Measurements from ENCODE around the gene SORL1. TPM values are rescaled to one million over a fixed set of nuclear protein-coding genes. Genes with fewer than 3 reads are reported as not detected.

Gene SORL1
- total RNA-seq, 1 donor from 2014 or later, result 7.1 TPM

DNA sequence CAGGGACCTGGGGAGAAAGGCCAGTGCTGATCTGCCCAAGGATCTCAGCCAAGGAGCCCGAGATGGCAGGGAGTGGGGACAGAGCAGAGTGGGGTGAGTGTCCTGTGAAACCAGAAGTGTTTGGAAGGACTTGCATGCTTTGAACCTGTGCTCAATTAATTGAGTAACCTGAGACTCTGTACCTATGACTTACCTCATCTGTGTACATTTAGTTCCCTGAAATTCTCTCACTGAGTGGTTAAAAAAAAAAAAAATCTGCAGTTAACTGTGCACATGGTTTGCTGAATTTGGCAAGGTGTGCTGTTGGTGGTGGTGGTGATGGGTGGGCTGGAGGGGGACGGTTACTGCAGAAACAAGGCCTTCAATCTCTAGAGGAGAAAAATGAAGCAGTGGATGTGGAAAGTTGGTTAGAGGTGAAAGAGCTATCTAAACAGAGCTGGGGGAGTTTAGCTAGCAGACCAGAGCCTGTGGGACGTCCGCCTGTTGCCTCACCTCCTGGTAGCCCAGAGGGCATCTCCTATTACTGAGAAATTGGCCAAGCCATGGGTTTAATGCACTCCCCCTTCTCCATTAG, 8.9 kb downstream of the SORL1 start:
- DNase-seq, result no peak
- Histone ChIP-seq H3K27ac (replicated peaks) (no peak overlapping the region), H3K4me3 (no peak overlapping the region), H3K36me3 (no peaks in the 10 kb centered on the region), H3K27me3 (ENCODE audit: low read depth) (no peaks in the 10 kb centered on the region), H3K9me3 (replicated peaks) (no peaks in the 10 kb centered on the region), H3K4me1 (peaks cover 23% of the 10 kb centered on the region)
- intact Hi-C loops (cut with micrococcal nuclease), result no loop called here
- TF ChIP-seq, protein P1, sequence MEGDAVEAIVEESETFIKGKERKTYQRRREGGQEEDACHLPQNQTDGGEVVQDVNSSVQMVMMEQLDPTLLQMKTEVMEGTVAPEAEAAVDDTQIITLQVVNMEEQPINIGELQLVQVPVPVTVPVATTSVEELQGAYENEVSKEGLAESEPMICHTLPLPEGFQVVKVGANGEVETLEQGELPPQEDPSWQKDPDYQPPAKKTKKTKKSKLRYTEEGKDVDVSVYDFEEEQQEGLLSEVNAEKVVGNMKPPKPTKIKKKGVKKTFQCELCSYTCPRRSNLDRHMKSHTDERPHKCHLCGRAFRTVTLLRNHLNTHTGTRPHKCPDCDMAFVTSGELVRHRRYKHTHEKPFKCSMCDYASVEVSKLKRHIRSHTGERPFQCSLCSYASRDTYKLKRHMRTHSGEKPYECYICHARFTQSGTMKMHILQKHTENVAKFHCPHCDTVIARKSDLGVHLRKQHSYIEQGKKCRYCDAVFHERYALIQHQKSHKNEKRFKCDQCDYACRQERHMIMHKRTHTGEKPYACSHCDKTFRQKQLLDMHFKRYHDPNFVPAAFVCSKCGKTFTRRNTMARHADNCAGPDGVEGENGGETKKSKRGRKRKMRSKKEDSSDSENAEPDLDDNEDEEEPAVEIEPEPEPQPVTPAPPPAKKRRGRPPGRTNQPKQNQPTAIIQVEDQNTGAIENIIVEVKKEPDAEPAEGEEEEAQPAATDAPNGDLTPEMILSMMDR (IDR thresholded peaks at IDR 0.05; ENCODE audit: borderline replicate concordance), result no peak

DNA sequence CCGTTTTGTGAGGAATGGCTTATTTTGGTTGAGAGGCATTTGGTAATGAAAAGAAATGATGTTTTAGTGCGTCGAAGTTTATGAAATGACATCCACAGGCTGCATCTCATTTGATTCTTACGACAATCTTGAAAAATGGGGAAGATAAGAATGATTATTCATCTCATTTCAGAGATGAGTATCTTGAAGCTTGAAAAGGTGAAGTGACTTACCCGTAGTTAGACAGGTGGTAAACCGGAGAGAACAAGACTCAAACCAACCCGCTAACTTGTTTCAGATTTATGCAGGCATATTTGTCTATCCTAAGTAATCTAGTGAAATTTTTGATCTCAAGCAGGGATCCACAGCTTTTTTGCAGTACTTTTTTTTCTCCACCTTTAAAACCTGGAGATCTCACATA, 9.7 kb downstream of the SORL1 start:
- Histone ChIP-seq H3K4me1 (peaks cover 31% of the 10 kb centered on the region), H3K27ac (replicated peaks) (no peak overlapping the region), H3K4me3 (no peak overlapping the region), H3K9me3 (replicated peaks) (no peaks in the 10 kb centered on the region), H3K36me3 (no peaks in the 10 kb centered on the region), H3K27me3 (ENCODE audit: low read depth) (no peaks in the 10 kb centered on the region)
- intact Hi-C loops (cut with micrococcal nuclease), result no loop called here
- DNase-seq, result no peak
- TF ChIP-seq, protein P1 (IDR thresholded peaks at IDR 0.05; ENCODE audit: borderline replicate concordance), result no peak

DNA sequence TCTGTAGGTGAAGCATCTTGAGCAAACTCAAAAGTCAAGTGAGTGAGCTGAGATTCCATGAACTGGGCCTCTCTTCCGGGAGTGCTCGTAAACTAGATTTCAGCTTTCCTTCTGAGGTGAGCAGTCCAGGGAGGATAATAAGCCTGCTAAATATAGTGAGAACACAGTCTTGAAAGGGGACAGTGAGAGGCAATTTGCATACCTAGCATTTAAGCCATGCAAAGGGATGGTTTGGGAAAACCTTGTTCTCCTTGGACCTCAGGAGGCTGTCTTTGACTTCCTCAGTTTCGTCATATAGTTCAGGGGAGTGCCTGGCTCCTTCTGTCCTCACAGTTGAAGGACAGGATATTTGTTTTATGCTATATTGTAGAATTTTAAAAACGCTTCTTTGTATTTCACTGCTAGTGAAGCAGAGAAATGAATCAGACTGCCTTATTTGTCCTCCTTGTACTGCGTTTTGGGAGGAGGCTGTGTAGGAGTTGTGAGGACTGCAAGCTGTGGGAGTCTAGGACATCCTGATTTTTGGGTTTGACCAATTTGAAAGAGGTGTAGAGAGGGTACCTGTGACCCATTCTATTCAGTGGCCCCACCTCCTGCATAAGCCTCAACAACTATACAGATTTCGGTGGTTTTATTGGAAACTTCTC, 11.7 kb downstream of the SORL1 start:
- Histone ChIP-seq H3K36me3 (no peaks in the 10 kb centered on the region), H3K27me3 (ENCODE audit: low read depth) (peaks cover 13% of the 10 kb centered on the region), H3K4me3 (no peak overlapping the region), H3K27ac (replicated peaks) (no peak overlapping the region), H3K4me1 (peaks cover 36% of the 10 kb centered on the region), H3K9me3 (replicated peaks) (no peaks in the 10 kb centered on the region)
- no peak for DNase-seq
- intact Hi-C loops (cut with micrococcal nuclease), result no loop called here
- TF ChIP-seq, protein P1 (IDR thresholded peaks at IDR 0.05; ENCODE audit: borderline replicate concordance), result no peak

DNA sequence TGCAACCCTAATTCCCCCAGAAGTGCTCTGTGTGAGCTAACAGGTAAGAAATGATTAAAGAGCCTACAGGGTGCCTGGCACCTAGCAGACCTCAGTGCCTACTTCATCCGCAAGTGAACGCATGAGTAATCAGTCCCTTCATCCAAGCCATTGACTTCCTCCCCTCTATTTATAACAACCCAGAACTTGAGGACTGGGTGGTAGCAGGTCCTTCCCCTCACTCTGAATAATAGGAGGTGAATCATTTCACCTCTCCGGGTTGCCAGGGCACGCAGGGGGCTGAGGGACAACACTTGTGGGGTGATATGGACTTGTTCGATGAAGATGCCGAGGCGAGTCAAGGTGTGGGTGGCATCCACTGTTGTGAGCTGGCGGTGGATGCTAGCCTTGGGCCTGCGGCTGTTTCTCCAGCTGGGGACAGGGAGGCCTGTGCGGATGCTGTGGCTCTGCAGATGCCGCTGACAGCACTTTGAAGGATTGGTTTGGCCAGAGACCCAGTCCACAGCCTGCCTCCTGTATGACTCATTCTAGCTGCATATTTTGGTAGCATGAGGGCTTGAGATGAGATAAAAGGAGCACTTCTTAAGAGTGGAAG, 12.3 kb downstream of the SORL1 start:
- TF ChIP-seq, protein P1 (IDR thresholded peaks at IDR 0.05; ENCODE audit: borderline replicate concordance), result no peak
- no peaks in the 10 kb centered on the region for H3K36me3 ChIP-seq
- intact Hi-C loops (cut with micrococcal nuclease), result no loop called here
- H3K4me3 ChIP-seq, result no peak overlapping the region
- H3K4me1 ChIP-seq, result peaks cover 36% of the 10 kb centered on the region
- H3K27ac ChIP-seq (replicated peaks), result peak overlapping the region; percentile 51
- H3K9me3 ChIP-seq (replicated peaks), result no peaks in the 10 kb centered on the region
- peaks cover 13% of the 10 kb centered on the region for H3K27me3 ChIP-seq (ENCODE audit: low read depth)
- DNase-seq, result peak; percentile 64

DNA sequence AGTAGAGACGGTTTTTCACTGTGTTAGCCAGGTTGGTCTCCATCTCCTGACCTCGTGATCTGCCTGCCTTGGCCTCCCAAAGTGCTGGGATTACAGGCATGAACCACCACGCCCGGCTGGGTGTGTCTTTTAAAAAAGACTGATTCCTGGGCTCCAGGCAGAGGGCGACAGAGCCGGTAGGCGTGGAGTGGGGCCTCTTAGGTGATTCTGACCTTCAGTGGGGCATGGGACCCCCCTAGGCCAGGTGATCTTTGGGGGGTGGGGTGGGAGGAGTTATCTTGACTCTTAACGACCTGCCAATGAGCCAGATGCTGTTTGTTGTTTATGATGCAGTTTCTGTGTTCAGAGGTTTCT, 13.6 kb downstream of the SORL1 start:
- TF ChIP-seq, protein P1 (IDR thresholded peaks at IDR 0.05; ENCODE audit: borderline replicate concordance), result no peak
- Histone ChIP-seq H3K4me1 (peaks cover 36% of the 10 kb centered on the region), H3K27me3 (ENCODE audit: low read depth) (peaks cover 13% of the 10 kb centered on the region), H3K36me3 (no peaks in the 10 kb centered on the region), H3K27ac (replicated peaks) (no peak overlapping the region), H3K4me3 (no peak overlapping the region), H3K9me3 (replicated peaks) (no peaks in the 10 kb centered on the region)
- no peak for DNase-seq
- intact Hi-C loops (cut with micrococcal nuclease), result no loop called here
